Thoracic aorta (tissue), 2 donors: ENCODE data around the gene HMGB3. TPM values are rescaled to one million over a fixed set of nuclear protein-coding genes. Genes with fewer than 3 reads are reported as not detected.

Experiments
- ATAC-seq: fragments of 150-250 bp; one replicate; pipeline ENCODE4 v1.8.0; 2017; ENCODE audit warnings: low read depth; ENCODE audit not compliant: insufficient number of reproducible peaks, low FRiP score
- DNase-seq: peaks from one replicate; pipeline ENCODE4 v3.0.0-alpha.2; 2020; ENCODE audit warnings: low spot score
- H3K27ac ChIP-seq, 2 donors: fragments of 200-600 bp; sonication (generic); 1 replicate in 1 of 2; 2 replicates in 1 of 2; pipeline ENCODE4 v1.5.1; 2016; ENCODE audit warnings: mild to moderate bottlenecking in 2 of 2, moderate library complexity in 2 of 2
- H3K27me3 ChIP-seq: fragments of 200-600 bp; sonication (generic); replicated peaks from 2 replicates; pipeline ENCODE4 v1.6.0; 2016; ENCODE audit warnings: mild to moderate bottlenecking; ENCODE audit not compliant: insufficient read depth
- H3K36me3 ChIP-seq: fragments of 200-600 bp; sonication (generic); one replicate; pipeline ENCODE4 v1.5.1; 2016
- H3K4me1 ChIP-seq, 2 donors: fragments of 200-600 bp; sonication (generic); 1 replicate in 1 of 2; 2 replicates in 1 of 2; pipeline versions ENCODE4 v1.5.1 to v1.6.0; 2016; ENCODE audit warnings: low read depth in 2 of 2, mild to moderate bottlenecking in 1 of 2; ENCODE audit not compliant: control insufficient read depth in 1 of 2
- H3K4me3 ChIP-seq: fragments of 200-600 bp; sonication (generic); 2 replicates; pipeline ENCODE4 v1.5.1; 2016; ENCODE audit warnings: mild to moderate bottlenecking
- H3K9me3 ChIP-seq: fragments of 200-600 bp; sonication (generic); 2 replicates; pipeline ENCODE4 v1.5.1; 2016
- total RNA-seq, 2 donors: library from RNA; depleted of rRNA; stranded (reverse); fragments of >200 nt; gene quantifications; one replicate each; pipeline versions ENCODE4 v1.1.0 to v1.2.3, GENCODE V29; 2016
- TF ChIP-seq, protein P1 (sequence below): fragments of 200-600 bp; sonication (generic); IDR thresholded peaks from one replicate; pipeline ENCODE4 v1.5.1; 2019; ENCODE audit warnings: antibody characterized with exemption

Gene HMGB3
- total RNA-seq, 2 donors from 2014 or later, result 0.41 to 3.2 TPM

DNA sequence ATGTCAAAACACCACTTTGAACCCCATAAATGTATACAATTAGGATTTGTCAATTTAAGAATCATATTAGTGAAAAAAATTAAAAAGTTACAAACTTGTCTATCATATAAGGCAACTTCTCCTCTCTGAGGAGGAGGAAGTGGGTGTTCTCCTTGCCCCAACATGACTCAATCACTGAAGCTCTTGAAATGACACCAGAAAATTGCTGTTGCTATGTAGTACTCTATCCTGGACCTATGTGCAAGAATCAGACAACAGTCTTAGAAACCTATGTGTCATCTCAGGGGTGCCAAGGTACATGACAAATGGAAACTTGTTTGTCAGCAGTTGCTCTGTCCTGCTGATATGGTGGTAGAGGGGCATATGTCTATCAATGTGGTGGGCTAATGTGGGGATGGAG, 47.7 kb downstream of the HMGB3 start:
- TF ChIP-seq, protein P1, sequence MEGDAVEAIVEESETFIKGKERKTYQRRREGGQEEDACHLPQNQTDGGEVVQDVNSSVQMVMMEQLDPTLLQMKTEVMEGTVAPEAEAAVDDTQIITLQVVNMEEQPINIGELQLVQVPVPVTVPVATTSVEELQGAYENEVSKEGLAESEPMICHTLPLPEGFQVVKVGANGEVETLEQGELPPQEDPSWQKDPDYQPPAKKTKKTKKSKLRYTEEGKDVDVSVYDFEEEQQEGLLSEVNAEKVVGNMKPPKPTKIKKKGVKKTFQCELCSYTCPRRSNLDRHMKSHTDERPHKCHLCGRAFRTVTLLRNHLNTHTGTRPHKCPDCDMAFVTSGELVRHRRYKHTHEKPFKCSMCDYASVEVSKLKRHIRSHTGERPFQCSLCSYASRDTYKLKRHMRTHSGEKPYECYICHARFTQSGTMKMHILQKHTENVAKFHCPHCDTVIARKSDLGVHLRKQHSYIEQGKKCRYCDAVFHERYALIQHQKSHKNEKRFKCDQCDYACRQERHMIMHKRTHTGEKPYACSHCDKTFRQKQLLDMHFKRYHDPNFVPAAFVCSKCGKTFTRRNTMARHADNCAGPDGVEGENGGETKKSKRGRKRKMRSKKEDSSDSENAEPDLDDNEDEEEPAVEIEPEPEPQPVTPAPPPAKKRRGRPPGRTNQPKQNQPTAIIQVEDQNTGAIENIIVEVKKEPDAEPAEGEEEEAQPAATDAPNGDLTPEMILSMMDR, result no peak
- no peak for DNase-seq
- H3K9me3 ChIP-seq, result no peaks in the 10 kb centered on the region
- H3K4me1 ChIP-seq, result no peaks in the 10 kb centered on the region
- ATAC-seq, result no peak
- no peak overlapping the region for H3K4me3 ChIP-seq
- no peaks in the 10 kb centered on the region for H3K27me3 ChIP-seq
- no peak overlapping the region for H3K27ac ChIP-seq
- no peaks in the 10 kb centered on the region for H3K36me3 ChIP-seq

DNA sequence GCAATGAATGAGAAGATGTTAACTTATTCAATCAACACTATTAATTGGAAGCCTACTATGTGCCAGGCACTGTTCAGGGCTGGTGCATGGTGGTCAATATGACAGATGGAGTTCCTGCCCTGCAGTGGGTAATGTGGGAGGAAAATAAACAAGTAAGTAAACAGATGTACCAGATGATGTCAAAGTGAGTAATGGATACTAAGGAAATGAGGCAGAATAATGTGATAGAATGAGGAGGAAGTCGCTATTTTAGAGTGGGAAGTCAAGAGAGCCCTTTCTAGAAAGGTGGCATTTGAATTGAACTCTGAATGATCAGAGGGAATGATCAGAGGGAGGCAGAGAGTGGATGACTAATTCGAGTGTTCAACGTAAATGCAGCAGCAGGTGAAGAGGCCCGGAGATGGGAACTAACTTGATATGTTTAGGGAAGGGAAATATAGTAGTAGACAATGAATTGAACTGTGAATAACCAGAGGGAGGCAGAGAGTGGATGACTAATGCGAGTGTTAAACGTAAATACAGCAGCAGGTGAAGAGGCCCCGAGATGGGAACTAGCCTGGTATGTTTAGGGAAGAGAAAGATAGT, 48.3 kb downstream of the HMGB3 start:
- TF ChIP-seq, protein P1, result no peak
- Histone ChIP-seq H3K27ac (no peak overlapping the region), H3K27me3 (no peaks in the 10 kb centered on the region), H3K4me1 (no peaks in the 10 kb centered on the region), H3K9me3 (no peaks in the 10 kb centered on the region), H3K36me3 (no peaks in the 10 kb centered on the region), H3K4me3 (no peak overlapping the region)
- DNase-seq, result no peak
- ATAC-seq, result no peak

GRCh38 chrX:151039351-151039750, 56.2 kb downstream of the HMGB3 start:
- Histone ChIP-seq H3K36me3 (no peaks in the 10 kb centered on the region), H3K27me3 (no peaks in the 10 kb centered on the region), H3K27ac (no peak overlapping the region), H3K4me1 (no peaks in the 10 kb centered on the region), H3K4me3 (no peak overlapping the region), H3K9me3 (no peaks in the 10 kb centered on the region)
- TF ChIP-seq, protein P1, result no peak
- DNase-seq (no peak), ATAC-seq (no peak)

Other genes with a start within 250 kb of the HMGB3 start
- 10 to 100 TPM; 75.6 to 83.8 TPM for gene CD99L2, start 84.7 kb upstream of the HMGB3 start, total RNA-seq
- not detected for gene GPR50, start 193.2 kb downstream of the HMGB3 start, total RNA-seq